Mononuclear cell (primary cell): Measurements from ENCODE around the gene IL34. TPM values are rescaled to one million over a fixed set of nuclear protein-coding genes. Genes with fewer than 3 reads are reported as not detected.

Experiments
- H3K27me3 ChIP-seq: 2 replicates; pipeline ENCODE4 v1.6.0; 2011; ENCODE audit warnings: low read length, control low read depth; ENCODE audit not compliant: insufficient read depth
- H3K4me1 ChIP-seq: 2 replicates; pipeline ENCODE4 v1.5.1; 2011; ENCODE audit warnings: mild to moderate bottlenecking, low read length, control low read depth; ENCODE audit not compliant: insufficient read depth
- H3K4me3 ChIP-seq: 2 replicates; pipeline ENCODE4 v1.5.1; 2011; ENCODE audit warnings: mild to moderate bottlenecking, low read length, moderate library complexity
- H3K9me3 ChIP-seq: 2 replicates; pipeline ENCODE4 v1.5.1; 2011; ENCODE audit warnings: low read depth, mild to moderate bottlenecking, control low read depth, low read length
- total RNA-seq: library from RNA; depleted of rRNA; stranded (reverse); fragments of >200 nt; gene quantifications from one replicate; pipeline ENCODE4 v1.2.3, GENCODE V29; 2012

The IL34 gene
- total RNA-seq, 1 donor, result 0.52 TPM

GRCh38 chr16:70647441-70648359, 1.3 kb downstream of the IL34 start:
- Histone ChIP-seq H3K4me1 (no peaks in the 10 kb centered on the region), H3K27me3 (no peaks in the 10 kb centered on the region), H3K4me3 (no peak overlapping the region), H3K9me3 (no peaks in the 10 kb centered on the region)

- Histone ChIP-seq H3K4me1 (no peaks in the 10 kb centered on the region), H3K9me3 (no peaks in the 10 kb centered on the region), H3K27me3 (no peaks in the 10 kb centered on the region), H3K4me3 (no peak overlapping the region)
These were observed 2.2 kb downstream of the IL34 start for GRCh38 chr16:70648606-70649005.

- peaks cover 4% of the 10 kb centered on the region for H3K4me1 ChIP-seq
- H3K27me3 ChIP-seq, result no peaks in the 10 kb centered on the region
- no peaks in the 10 kb centered on the region for H3K9me3 ChIP-seq
- H3K4me3 ChIP-seq, result no peak overlapping the region
These were observed 2.9 kb downstream of the IL34 start for GRCh38 chr16:70649300-70649699.

GRCh38 chr16:70650216-70650615, 3.9 kb downstream of the IL34 start:
- Histone ChIP-seq H3K4me3 (no peak overlapping the region), H3K9me3 (no peaks in the 10 kb centered on the region), H3K4me1 (peaks cover 4% of the 10 kb centered on the region), H3K27me3 (no peaks in the 10 kb centered on the region)

- Histone ChIP-seq H3K4me1 (peaks cover 4% of the 10 kb centered on the region), H3K27me3 (no peaks in the 10 kb centered on the region), H3K9me3 (no peaks in the 10 kb centered on the region), H3K4me3 (no peak overlapping the region)
These were observed 5.2 kb downstream of the IL34 start for GRCh38 chr16:70651524-70651923.

- Histone ChIP-seq H3K27me3 (no peaks in the 10 kb centered on the region), H3K4me3 (no peak overlapping the region), H3K9me3 (no peaks in the 10 kb centered on the region), H3K4me1 (peaks cover 4% of the 10 kb centered on the region)
These were observed 6.0 kb downstream of the IL34 start for GRCh38 chr16:70652322-70652721.

GRCh38 chr16:70653406-70653805, 7.0 kb downstream of the IL34 start:
- Histone ChIP-seq H3K9me3 (no peaks in the 10 kb centered on the region), H3K4me1 (peaks cover 4% of the 10 kb centered on the region), H3K27me3 (no peaks in the 10 kb centered on the region), H3K4me3 (no peak overlapping the region)

GRCh38 chr16:70653809-70654771, 7.7 kb downstream of the IL34 start:
- Histone ChIP-seq H3K27me3 (no peaks in the 10 kb centered on the region), H3K4me1 (peaks cover 4% of the 10 kb centered on the region), H3K9me3 (no peaks in the 10 kb centered on the region), H3K4me3 (no peak overlapping the region)

- H3K9me3 ChIP-seq, result no peaks in the 10 kb centered on the region
- no peaks in the 10 kb centered on the region for H3K27me3 ChIP-seq
- H3K4me3 ChIP-seq, result no peak overlapping the region
- peaks cover 4% of the 10 kb centered on the region for H3K4me1 ChIP-seq
These were observed 9.8 kb downstream of the IL34 start for GRCh38 chr16:70656065-70656711.

GRCh38 chr16:70656712-70657263, 10.4 kb downstream of the IL34 start:
- peaks cover 4% of the 10 kb centered on the region for H3K4me1 ChIP-seq
- no peaks in the 10 kb centered on the region for H3K9me3 ChIP-seq
- no peak overlapping the region for H3K4me3 ChIP-seq
- H3K27me3 ChIP-seq, result no peaks in the 10 kb centered on the region

- Histone ChIP-seq H3K9me3 (no peaks in the 10 kb centered on the region), H3K27me3 (no peaks in the 10 kb centered on the region), H3K4me3 (no peak overlapping the region), H3K4me1 (peaks cover 4% of the 10 kb centered on the region)
These were observed 11.6 kb downstream of the IL34 start for GRCh38 chr16:70657956-70658355.

GRCh38 chr16:70658921-70659320, 12.6 kb downstream of the IL34 start:
- Histone ChIP-seq H3K4me3 (no peak overlapping the region), H3K4me1 (peaks cover 2% of the 10 kb centered on the region), H3K9me3 (no peaks in the 10 kb centered on the region), H3K27me3 (no peaks in the 10 kb centered on the region)

- H3K4me1 ChIP-seq, result no peaks in the 10 kb centered on the region
- H3K27me3 ChIP-seq, result no peaks in the 10 kb centered on the region
- no peak overlapping the region for H3K4me3 ChIP-seq
- no peaks in the 10 kb centered on the region for H3K9me3 ChIP-seq
These were observed 13.2 kb downstream of the IL34 start for GRCh38 chr16:70659546-70659945.

- H3K4me3 ChIP-seq, result no peak overlapping the region
- H3K9me3 ChIP-seq, result no peaks in the 10 kb centered on the region
- no peaks in the 10 kb centered on the region for H3K4me1 ChIP-seq
- no peaks in the 10 kb centered on the region for H3K27me3 ChIP-seq
These were observed 13.8 kb downstream of the IL34 start for GRCh38 chr16:70659953-70660671.
